K562 (cell line): ENCODE data around the gene ARHGAP8. TPM values are rescaled to one million over a fixed set of nuclear protein-coding genes. Genes with fewer than 3 reads are reported as not detected.

Source experiments
- ATAC-seq: fragments of 200-7000 bp; cut with Tn5 transposase; 3 replicates; pipeline ENCODE4 v1.9.1; 2020; ENCODE audit warnings: moderate library complexity
- BruUV-seq: library from RNA; stranded (reverse); fragments of 400-500 nt; replicated peaks from 2 replicates; lab custom pipeline; 2021; lab: Mats Ljungman, UMichigan
- CTCF ChIA-PET: fragments of 300-600 bp; formaldehyde crosslinking; extraction: SDS; loops from one replicate; lab custom pipeline; 2021; ENCODE audit warnings: low intra/inter-chr PET ratio; lab: Yijun Ruan, JAX
- POLR2A ChIA-PET: fragments of 300-600, 350-650 bp; sonication (Branson Sonifier 250); formaldehyde crosslinking; extraction: SDS; loops from one replicate; lab custom pipeline; 2021; ENCODE audit warnings: antibody characterized with exemption, inconsistent platforms; lab: Yijun Ruan, JAX
- DNase-seq, 4 experiments: peaks; one replicate each; pipeline versions ENCODE4 v3.0.0 to v3.0.0-alpha.2; 2011 to 2018; ENCODE audit warnings: low spot score in 3 of 4, mixed read lengths in 3 of 4; ENCODE audit errors: extremely low read depth in 1 of 4
- FAIRE-seq: peaks from 2 replicates; lab custom pipeline; 2011; peaks lifted over from hg19 to GRCh38; lab: Jason Lieb, UNC
- H2AFZ ChIP-seq: 2 replicates; pipeline ENCODE4 v1.6.0; 2011; ENCODE audit warnings: low read depth, low read length, control low read depth, inconsistent platforms
- H3K27ac ChIP-seq: fragments of 200-600 bp; 3 replicates; pipeline ENCODE4 v1.8.0; 2011; ENCODE audit warnings: low read depth, mild to moderate bottlenecking, control low read depth, inconsistent platforms, low read length, moderate library complexity, mixed read lengths; ENCODE audit errors: extremely low read depth
- H3K27me3 ChIP-seq, 2 experiments: fragments of 300-600 bp in 1 of 2; 2 replicates in 1 of 2; 3 replicates in 1 of 2; pipeline versions ENCODE4 v1.6.0 to v1.8.0; 2011; ENCODE audit warnings: inconsistent platforms in 2 of 2, low read length in 2 of 2, mild to moderate bottlenecking in 1 of 2, mixed read lengths in 1 of 2, moderate library complexity in 1 of 2; ENCODE audit not compliant: control insufficient read depth in 2 of 2, insufficient read depth in 2 of 2
- H3K36me3 ChIP-seq: fragments of 300-600 bp; 3 replicates; pipeline ENCODE4 v1.8.0; 2011; ENCODE audit warnings: mild to moderate bottlenecking, low read length, inconsistent platforms; ENCODE audit not compliant: control insufficient read depth, insufficient read depth
- H3K4me1 ChIP-seq, 2 experiments: fragments of 200-600 bp in 1 of 2; replicated peaks in 1 of 2; 2 replicates in 1 of 2; 3 replicates in 1 of 2; pipeline versions ENCODE4 v1.5.1 to v1.8.0; 2011; ENCODE audit warnings: inconsistent platforms in 2 of 2, low read length in 2 of 2, mild to moderate bottlenecking in 1 of 2, mixed read lengths in 1 of 2, moderate library complexity in 1 of 2; ENCODE audit not compliant: control insufficient read depth in 2 of 2, insufficient read depth in 2 of 2
- H3K4me2 ChIP-seq: 2 replicates; pipeline ENCODE4 v1.6.1; 2011; ENCODE audit warnings: low read length, control low read depth, inconsistent platforms, mixed read lengths; ENCODE audit not compliant: insufficient read depth
- H3K4me3 ChIP-seq: fragments of 200-600 bp; sonication (generic), shearing (Covaris generic); 2 replicates; pipeline ENCODE4 v1.5.1; 2016; ENCODE audit warnings: control low read depth, inconsistent platforms
- H3K79me2 ChIP-seq: fragments of 200-600 bp; 3 replicates; pipeline ENCODE4 v1.8.0; 2011; ENCODE audit warnings: low read length, inconsistent platforms; ENCODE audit not compliant: control insufficient read depth, insufficient read depth
- H3K9ac ChIP-seq, 2 experiments: 2 replicates each; pipeline versions ENCODE4 v1.6.0 to v1.6.1; 2011; ENCODE audit warnings: low read depth in 2 of 2, low read length in 2 of 2, control low read depth in 1 of 2, inconsistent platforms in 1 of 2, mild to moderate bottlenecking in 1 of 2, mixed read lengths in 1 of 2; ENCODE audit not compliant: insufficient read depth in 1 of 2
- H3K9me1 ChIP-seq: one replicate; pipeline ENCODE4 v1.6.0; 2011; ENCODE audit warnings: inconsistent platforms, mild to moderate bottlenecking, low read length, moderate library complexity; ENCODE audit not compliant: control insufficient read depth, insufficient read depth
- H3K9me3 ChIP-seq: replicated peaks from 2 replicates; pipeline ENCODE4 v1.5.1; 2011; ENCODE audit warnings: low read depth, low read length, inconsistent platforms; ENCODE audit not compliant: control insufficient read depth, insufficient read depth
- H4K20me1 ChIP-seq: replicated peaks from 2 replicates; pipeline ENCODE4 v1.6.1; 2011; ENCODE audit warnings: low read length, inconsistent platforms, mixed read lengths; ENCODE audit not compliant: control insufficient read depth, insufficient read depth
- BHLHE40 ChIP-seq: IDR thresholded peaks from 2 replicates; pipeline ENCODE4 v1.6.1; 2011; ENCODE audit warnings: low read length, improper control_type of control experiment
- CHD2 ChIP-seq: IDR thresholded peaks from 2 replicates; pipeline ENCODE4 v1.6.1; 2011; ENCODE audit warnings: low read depth, low read length
- EGR1 ChIP-seq: fragments of 450-650 bp; conservative IDR thresholded peaks from 2 replicates; pipeline ENCODE4 v1.6.1; 2017; ENCODE audit warnings: mild to moderate bottlenecking
- ELF1 ChIP-seq: fragments of 200-800 bp; sonication (Bioruptor generic); IDR thresholded peaks from 2 replicates; pipeline ENCODE4 v1.6.1; 2016; ENCODE audit warnings: missing genetic modification characterization, missing compliant biosample characterization
- KAT8 ChIP-seq: fragments of 450-650 bp; IDR thresholded peaks from 2 replicates; pipeline ENCODE4 v1.6.1; 2016; ENCODE audit warnings: low read depth, mild to moderate bottlenecking
- NCOA1 ChIP-seq: fragments of 450-650 bp; IDR thresholded peaks from 2 replicates; pipeline ENCODE4 v1.6.1; 2016; ENCODE audit warnings: low read depth
- POLR2G ChIP-seq: fragments of 200-400 bp; formaldehyde crosslinking; IDR thresholded peaks from 2 replicates; pipeline ENCODE4 v1.6.1; 2017; ENCODE audit warnings: low read depth, mild to moderate bottlenecking, antibody characterized with exemption, low read length, moderate library complexity
- U2AF1 ChIP-seq: fragments of 200-400 bp; formaldehyde crosslinking; optimal IDR thresholded peaks from 2 replicates; pipeline ENCODE3; 2017; ENCODE audit warnings: mild to moderate bottlenecking, low read depth, low read length, moderate library complexity
- USF2 ChIP-seq: sonication (generic); formaldehyde crosslinking; IDR thresholded peaks from 2 replicates; pipeline ENCODE4 v1.5.0; 2020; ENCODE audit warnings: missing genetic modification reagents
- WGBS: fragments of 100-300 bp; shearing (Covaris generic); methylation state at CpG from one replicate; pipeline ENCODE4 v1.1.6; 2016; ENCODE audit warnings: low coverage, mixed read lengths; ENCODE audit not compliant: insufficient coverage; ENCODE audit errors: missing lambda C conversion rate; 5-methylcytosine and 5-hydroxymethylcytosine counted together
- in situ Hi-C: fragments of 300-500 bp; cut with MboI; formaldehyde crosslinking; loops from 4 replicates; pipeline ENCODE4 v1.15.0; 2018; ENCODE audit warnings: inconsistent platforms, mixed read lengths
- intact Hi-C: fragments of 100-400 bp; cut with micrococcal nuclease; formaldehyde crosslinking; loops from 2 replicates; pipeline ENCODE4 v1.14.2; 2022
- polyA plus RNA-seq, 8 experiments: library from polyadenylated mRNA; depleted of rRNA in 4 of 8; stranded (reverse) in 5 of 8; unstranded in 3 of 8; fragments of >200 nt; fragmentation: Nextera tagmentation in 2 of 8; fragmentation: Illumina TruSeq in 1 of 8; extraction: Ambion mirVana in 2 of 8; extraction: Trizol in 1 of 8; gene quantifications; 2 replicates each; pipeline versions ENCODE4 v1.2.1 to v1.2.3, GENCODE V29; 2011 to 2014; ENCODE audit warnings: inconsistent platforms in 1 of 8, missing spikeins in 1 of 8
- total RNA-seq, 7 experiments: library from RNA; depleted of rRNA in 6 of 7; stranded (reverse); fragments of >200 nt in 6 of 7; fragmentation: Illumina TruSeq in 2 of 7; extraction: Trizol in 2 of 7; gene quantifications; 2 replicates each; pipeline versions ENCODE4 v1.2.1 to v1.2.3, GENCODE V29; 2011 to 2021; ENCODE audit warnings: low replicate concordance in 1 of 7
- TF ChIP-seq, protein P1 (sequence below), 2 experiments: fragments of 450-650 bp in 1 of 2; sonication (generic) in 1 of 2; formaldehyde crosslinking in 1 of 2; IDR thresholded peaks in 1 of 2; conservative IDR thresholded peaks in 1 of 2; 2 replicates each; pipeline versions ENCODE4 v1.6.1 to v1.8.1; 2016 to 2023; ENCODE audit warnings: mild to moderate bottlenecking in 2 of 2, moderate library complexity in 2 of 2, inconsistent platforms in 1 of 2, missing genetic modification reagents in 1 of 2

The ARHGAP8 gene
- total and polyA plus RNA-seq, 9 of the 15 experiments (the other 6 are each of a cell fraction or from before 2014, with no cell fraction given) = 0.15 to 2.2 (median 0.62) TPM

DNA sequence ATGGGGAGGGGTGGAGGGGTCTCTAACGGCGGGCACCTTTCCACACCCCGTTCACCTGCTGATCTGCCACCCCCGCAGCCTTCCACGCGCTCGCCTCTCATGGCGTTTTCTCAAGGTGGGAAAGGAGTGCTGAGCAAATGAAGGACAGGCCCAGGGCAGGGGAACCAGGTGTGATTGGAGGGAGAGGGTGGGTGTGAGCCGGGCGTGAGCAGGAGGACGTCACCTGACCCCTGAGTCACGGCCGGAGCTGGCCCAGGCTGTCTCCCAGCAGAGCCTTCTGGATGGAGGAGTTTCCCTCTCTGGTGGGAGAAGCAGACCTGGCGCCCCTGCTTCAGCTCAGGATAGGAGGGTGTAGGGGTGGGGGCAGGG lies 14.0 kb upstream of the ARHGAP8 start:
- no peak overlapping the region for H3K4me3 ChIP-seq

More for the DNA sequence above, 14.0 kb upstream of the ARHGAP8 start:
- peaks cover 0 to 44% of the 10 kb centered on the region in 2 experiments; a peak in 2 of 5 replicates for H3K4me1 ChIP-seq
- no peak for TF ChIP-seq NCOA1
- no peak for TF ChIP-seq U2AF1
- TF ChIP-seq KAT8 = no peak
- TF ChIP-seq USF2 (CRISPR knock-in tag) = peak; percentile 16; the same call in 1 of the 2 replicates
- TF ChIP-seq ELF1 (tag) = no peak
- TF ChIP-seq EGR1 = peak; percentile 38
- TF ChIP-seq CHD2 = no peak
- peak; percentile 5; the same call in 1 of the 2 replicates for TF ChIP-seq POLR2G
- TF ChIP-seq, protein P1, sequence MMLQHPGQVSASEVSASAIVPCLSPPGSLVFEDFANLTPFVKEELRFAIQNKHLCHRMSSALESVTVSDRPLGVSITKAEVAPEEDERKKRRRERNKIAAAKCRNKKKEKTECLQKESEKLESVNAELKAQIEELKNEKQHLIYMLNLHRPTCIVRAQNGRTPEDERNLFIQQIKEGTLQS (IDR thresholded peaks at IDR 0.05) = 0 out of 2 replicates have a peak, but pooled peaks have one; percentile 10
- TF ChIP-seq, protein P1 (CRISPR knock-in tag; conservative IDR thresholded peaks at IDR 0.05) = no peak
- TF ChIP-seq BHLHE40 = peak; percentile 75
- no peaks in the 10 kb centered on the region for H3K79me2 ChIP-seq
- ChIA-PET POLR2A (interaction anchor here (0.7 to 1.0 kb wide), 2 partner anchors 9 to 11 kb away, joined by 3 read pairs; no protein-coding TSS in a partner anchor), CTCF (no interaction called here)
- in situ Hi-C loops = no loop called here
- 14% methylated on average over 8 of the region's 14 CpGs for WGBS
- no peaks in the 10 kb centered on the region for H3K27me3 ChIP-seq
- BruUV-seq = no TSS peak
- no peak for FAIRE-seq
- intact Hi-C loops = loop anchor here (5.0 kb wide), 1 partner anchor 56 kb away; no protein-coding TSS in a partner anchor
- peaks cover 25% of the 10 kb centered on the region for H4K20me1 ChIP-seq
- ATAC-seq = peak; percentile 74
- no peak overlapping the region for H2AFZ ChIP-seq
- peak; percentile 22 to 45 (median 38) for DNase-seq
- peak overlapping the region in 1 of 2 experiments; percentile 58; a peak in 2 of 4 replicates for H3K9ac ChIP-seq
- H3K36me3 ChIP-seq = no peaks in the 10 kb centered on the region
- H3K27ac ChIP-seq = no peak overlapping the region
- no peaks in the 10 kb centered on the region for H3K9me1 ChIP-seq
- no peaks in the 10 kb centered on the region for H3K9me3 ChIP-seq
- no peak overlapping the region for H3K4me2 ChIP-seq
